ENCODE data around the gene GDPD5. TPM values are rescaled to one million over a fixed set of nuclear protein-coding genes. Genes with fewer than 3 reads are reported as not detected.

GDPD5 gene
- total and polyA plus RNA-seq, 10 of the 15 experiments (the other 5 are each of a cell fraction or from before 2014, with no cell fraction given) = 0.10 to 30.0 (median 6.7) TPM

DNA sequence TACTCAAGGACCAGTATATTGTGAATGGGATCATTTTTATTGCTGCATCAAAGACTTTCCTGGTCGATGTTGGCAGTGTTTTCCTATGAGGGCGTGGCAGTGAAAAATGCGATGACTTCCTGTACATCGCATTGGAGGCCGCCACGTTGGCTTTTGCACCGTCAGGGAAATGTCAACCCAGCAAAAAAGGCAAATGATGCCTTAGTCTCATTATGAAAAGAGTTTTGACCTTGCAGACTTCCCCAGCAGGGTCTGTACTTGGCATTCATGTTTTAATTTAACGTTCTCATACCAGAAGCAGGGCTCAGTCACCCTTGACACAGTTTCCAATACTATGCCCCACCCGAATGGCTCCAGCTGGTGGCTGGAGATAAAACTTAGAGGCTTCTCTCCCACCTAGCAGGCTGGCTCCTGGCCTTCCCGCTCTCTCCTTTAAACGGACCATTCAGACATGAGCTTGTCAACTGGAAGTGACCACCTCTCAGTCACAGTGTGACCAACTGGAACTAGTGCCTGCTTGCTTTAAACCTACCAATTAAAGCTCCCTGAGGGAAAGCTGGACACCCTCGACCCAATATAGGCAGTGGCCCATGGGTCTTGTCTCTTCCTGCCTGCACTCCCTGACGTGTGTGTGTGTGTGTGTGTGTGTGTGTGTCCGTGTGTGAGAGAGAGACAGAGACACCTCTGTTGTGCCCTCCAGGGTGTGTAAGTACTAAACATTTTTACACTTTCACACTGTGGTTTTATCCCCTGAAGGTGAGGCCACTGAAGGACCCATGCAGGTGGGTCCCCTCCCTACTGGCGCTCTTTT is 8.7 kb upstream of the GDPD5 start:
- ChIA-PET POLR2A (interaction anchor here (1.4 kb wide), 1 partner anchor 10 kb away, joined by 3 read pairs; no protein-coding TSS in a partner anchor), CTCF (interaction anchor here (1.1 to 15.9 kb wide), 9 partner anchors 14 to 254 kb away, joined by 3 to 288 read pairs (median 9); no protein-coding TSS in a partner anchor), RAD21 (ENCODE audit: unreplicated experiment) (interaction anchor here (0.5 to 5.3 kb wide), 6 partner anchors 9 to 348 kb away, joined by 3 to 34 read pairs (median 3); partner anchors contain the start of gene GDPD5), SMC1A (ENCODE audit: uncharacterized antibody, unreplicated experiment) (interaction anchor here (0.7 to 7.9 kb wide), 8 partner anchors 12 to 145 kb away, joined by 3 to 114 read pairs (median 4); no protein-coding TSS in a partner anchor)
- DNase-seq (ENCODE audit: low read depth, low spot score) = no peak
- no peak overlapping the region for H3K9ac ChIP-seq (ENCODE audit: control insufficient read depth, insufficient read depth, low read length)
- H3K79me2 ChIP-seq (ENCODE audit: control insufficient read depth, insufficient read depth, low read length) = no peaks in the 10 kb centered on the region
- peaks cover 29% of the 10 kb centered on the region for H3K4me1 ChIP-seq (ENCODE audit: control insufficient read depth, insufficient read depth, low read length)
- no peak overlapping the region for H3K4me2 ChIP-seq (ENCODE audit: control insufficient read depth, insufficient read depth)
- no peak overlapping the region for H3K4me3 ChIP-seq
- H3K27me3 ChIP-seq (replicated peaks in 1 of 2; ENCODE audit: control insufficient read depth in 2 of 2, insufficient read depth in 2 of 2, low read length in 1 of 2) = no peaks in the 10 kb centered on the region
- no TSS peak for BruUV-seq (replicated peaks)
- ATAC-seq = no peak
- H4K20me1 ChIP-seq (ENCODE audit: control insufficient read depth, insufficient read depth) = no peaks in the 10 kb centered on the region
- H3K36me3 ChIP-seq (ENCODE audit: control insufficient read depth in 2 of 2, insufficient read depth in 2 of 2, low read length in 1 of 2) = no peaks in the 10 kb centered on the region
- TF ChIP-seq ZNF384 (IDR thresholded peaks at IDR 0.05; ENCODE audit: borderline replicate concordance, low read depth, low read length) (no peak), ETV6 (conservative IDR thresholded peaks at IDR 0.05 in 1 of 2, IDR thresholded peaks at IDR 0.05 in 1 of 2; ENCODE audit: borderline replicate concordance in 1 of 2, low read depth in 1 of 2) (no peak), CHD4 (IDR thresholded peaks at IDR 0.05) (no peak), NFYA (IDR thresholded peaks at IDR 0.05; ENCODE audit: borderline replicate concordance, low read depth, low read length) (no peak), ZSCAN29 (IDR thresholded peaks at IDR 0.05) (no peak), NFIC (IDR thresholded peaks at IDR 0.05; ENCODE audit: low read depth, low read length) (no peak), POLR2AphosphoS2 (IDR thresholded peaks at IDR 0.05; ENCODE audit: low read depth, low read length) (no peak), STAT3 (IDR thresholded peaks at IDR 0.05; ENCODE audit: low read depth, low read length) (no peak), FOXK2 (IDR thresholded peaks at IDR 0.05) (no peak)
- 26% methylated on average over 15 of the region's 15 CpGs for whole genome bisulfite sequencing (ENCODE audit: insufficient coverage, insufficient replicate concordance, low lambda C conversion rate, missing lambda C conversion rate)
- H2AFZ ChIP-seq (ENCODE audit: control insufficient read depth, low read depth, low read length) = no peak overlapping the region
- FAIRE-seq = no peak
- no peaks in the 10 kb centered on the region for H3K9me3 ChIP-seq (replicated peaks; ENCODE audit: control insufficient read depth, insufficient read depth, low read length)
- no peak overlapping the region for H3K27ac ChIP-seq (ENCODE audit: control insufficient read depth, insufficient read depth)
- in situ Hi-C loops (cut with MboI) = loop anchor here (5.0 kb wide), 1 partner anchor 87 kb away; no protein-coding TSS in a partner anchor
- intact Hi-C loops (cut with micrococcal nuclease; ENCODE audit: unreplicated experiment) = loop anchor here (5.0 kb wide), 1 partner anchor 252 kb away; no protein-coding TSS in a partner anchor
